Muscle of arm (tissue), 12 donors: ENCODE data around the gene RUBCN. TPM values are rescaled to one million over a fixed set of nuclear protein-coding genes. Genes with fewer than 3 reads are reported as not detected.
"Not testable (repeated sequence)": the region's sequence is repeated elsewhere in the genome, so short reads cannot be mapped to it uniquely, and the experiment has no call there.

Experiments
- DNase-seq: peaks from one replicate; pipeline ENCODE4 v3.0.0-alpha.2; 2013
- polyA plus RNA-seq, 12 donors: library from polyadenylated mRNA; unstranded; fragments of 120-200 nt; gene quantifications; one replicate each; pipeline ENCODE4 v1.2.1, GENCODE V29; 2013; ENCODE audit not compliant: insufficient read length in 12 of 12

RUBCN gene
- polyA plus RNA-seq, 12 donors, result 6.7 to 15.9 (median 8.8) TPM; not detected in 1

DNA sequence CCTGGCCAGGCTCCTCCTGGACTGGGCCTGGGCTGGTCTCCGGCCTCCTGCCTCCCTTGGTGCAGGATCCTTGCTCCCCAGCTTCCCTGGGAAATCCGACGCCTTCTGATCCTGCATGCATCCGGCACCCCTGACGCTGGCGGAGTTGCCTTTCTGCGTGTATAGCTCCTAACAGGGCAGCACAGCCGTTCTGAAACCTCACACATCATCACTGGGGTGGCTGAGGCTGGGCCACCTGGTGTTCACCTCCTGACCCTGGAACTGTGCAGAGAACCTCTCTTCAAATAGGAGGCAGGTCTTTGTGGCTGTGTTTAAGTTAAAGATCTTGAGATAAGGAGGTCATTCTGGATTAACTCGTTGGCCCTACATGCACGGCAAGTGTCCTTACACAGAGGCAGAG lies 77.6 kb downstream of the RUBCN start:
- DNase-seq, result not testable (repeated sequence)

DNA sequence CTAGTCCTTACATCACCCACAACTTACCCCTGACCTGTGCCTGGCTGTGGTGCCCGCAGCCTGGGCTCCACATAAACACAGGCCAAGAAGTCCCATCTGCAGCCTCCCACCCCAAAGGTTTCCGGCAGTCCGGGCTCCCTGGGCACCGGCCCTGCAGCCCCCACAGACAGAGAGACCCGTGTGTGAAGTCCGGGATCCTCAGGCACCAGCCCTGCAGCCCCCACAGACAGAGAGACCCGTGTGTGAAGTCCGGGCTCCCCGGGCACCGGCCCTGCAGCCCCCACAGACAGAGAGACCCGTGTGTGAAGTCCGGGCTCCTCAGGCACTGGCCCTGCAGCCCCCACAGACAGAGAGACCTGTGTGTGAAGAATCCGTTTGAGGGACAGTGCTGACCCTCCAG lies 78.0 kb downstream of the RUBCN start:
- not testable (repeated sequence) for DNase-seq

DNA sequence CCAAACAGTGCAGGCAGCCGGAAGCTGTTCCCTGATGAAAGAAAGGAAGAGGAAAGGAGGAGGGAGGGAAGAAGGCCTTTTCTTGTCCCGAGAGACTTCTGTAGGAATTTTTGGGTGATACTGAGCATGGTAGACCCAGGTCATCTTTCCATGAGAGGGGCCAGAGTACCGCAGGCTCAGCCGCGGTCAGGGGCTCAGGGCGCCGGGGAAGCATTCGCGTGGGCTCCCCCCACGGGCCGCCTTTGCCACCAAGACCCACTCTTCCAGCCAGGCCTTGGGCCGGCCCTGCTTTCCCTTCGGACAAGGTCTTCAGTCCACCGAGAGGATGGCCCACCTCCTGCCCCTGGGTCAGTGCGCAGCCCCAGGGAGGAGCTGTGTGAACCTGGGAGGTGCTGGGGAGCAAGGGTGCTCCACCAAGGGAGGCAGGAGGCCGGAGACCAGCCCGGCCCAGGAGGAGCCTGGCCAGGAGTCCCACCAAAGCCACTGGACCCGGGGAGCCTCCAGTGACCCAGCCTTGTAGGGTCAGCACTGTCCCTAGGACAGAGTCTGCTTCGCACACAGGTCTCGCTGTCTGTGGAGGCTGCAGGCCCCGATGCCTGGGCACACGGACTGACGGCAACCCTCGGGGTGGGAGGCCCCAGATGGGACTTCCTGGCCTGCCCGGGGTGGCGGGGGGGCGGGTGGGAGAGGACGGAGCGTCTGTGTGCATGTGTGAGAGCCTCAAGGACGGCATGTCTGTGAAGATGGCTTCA lies 79.0 kb downstream of the RUBCN start:
- DNase-seq, result not testable (repeated sequence)

DNA sequence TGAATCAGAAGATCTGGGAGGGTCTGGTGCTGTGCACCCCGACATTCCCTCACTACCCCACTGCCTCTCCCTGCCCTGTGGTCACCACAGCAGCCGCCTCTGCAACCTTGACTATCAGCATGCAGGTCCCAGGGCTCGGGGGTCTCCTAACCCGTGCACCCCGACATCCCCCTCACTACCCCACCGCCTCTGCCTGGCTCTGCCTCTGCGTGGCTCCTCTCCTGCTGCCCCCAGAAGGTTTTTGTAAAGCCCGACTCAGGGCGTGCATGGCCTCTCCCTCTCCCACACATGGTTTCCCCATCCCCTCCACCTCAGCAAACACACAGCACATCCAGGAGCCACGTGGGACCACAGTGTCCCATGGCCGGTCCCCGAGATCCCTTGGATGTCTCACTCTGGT lies 79.7 kb downstream of the RUBCN start:
- not testable (repeated sequence) for DNase-seq

DNA sequence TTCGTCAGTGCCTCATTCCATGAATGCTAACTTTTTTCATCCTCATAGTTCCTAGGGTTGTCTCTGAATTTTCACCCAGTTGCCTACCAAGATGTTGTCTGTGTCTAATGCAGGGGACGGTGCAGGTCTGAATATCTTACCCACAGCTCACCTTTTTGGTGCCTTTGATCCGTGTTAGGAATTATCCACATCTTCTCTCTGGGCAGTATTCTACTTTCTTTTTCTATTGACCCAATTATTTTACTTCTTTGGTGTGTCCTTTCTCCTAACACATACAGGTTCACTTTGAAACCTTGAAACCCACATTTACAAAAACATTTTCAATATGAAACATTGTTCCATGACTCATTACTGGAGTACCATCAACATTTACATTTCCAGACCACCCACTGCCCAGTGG lies 80.6 kb downstream of the RUBCN start:
- DNase-seq, result not testable (repeated sequence)

DNA sequence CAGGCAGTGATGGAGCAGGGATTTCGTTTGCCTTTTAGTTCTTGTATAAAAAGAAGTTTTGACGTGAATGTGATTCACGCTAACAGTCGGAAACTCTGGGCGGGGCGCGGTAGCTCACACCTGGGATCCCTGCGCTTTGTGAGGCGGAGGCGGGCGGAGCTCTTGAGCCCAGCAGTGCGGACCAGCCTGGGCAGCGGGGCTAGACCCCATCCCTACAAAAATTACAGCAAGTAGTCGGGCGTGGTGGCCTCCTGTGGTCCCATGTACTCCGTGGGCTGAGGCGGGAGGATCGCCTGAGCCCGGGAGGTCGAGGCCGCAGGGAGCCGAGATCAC lies 81.7 kb downstream of the RUBCN start:
- DNase-seq, result not testable (repeated sequence)

DNA sequence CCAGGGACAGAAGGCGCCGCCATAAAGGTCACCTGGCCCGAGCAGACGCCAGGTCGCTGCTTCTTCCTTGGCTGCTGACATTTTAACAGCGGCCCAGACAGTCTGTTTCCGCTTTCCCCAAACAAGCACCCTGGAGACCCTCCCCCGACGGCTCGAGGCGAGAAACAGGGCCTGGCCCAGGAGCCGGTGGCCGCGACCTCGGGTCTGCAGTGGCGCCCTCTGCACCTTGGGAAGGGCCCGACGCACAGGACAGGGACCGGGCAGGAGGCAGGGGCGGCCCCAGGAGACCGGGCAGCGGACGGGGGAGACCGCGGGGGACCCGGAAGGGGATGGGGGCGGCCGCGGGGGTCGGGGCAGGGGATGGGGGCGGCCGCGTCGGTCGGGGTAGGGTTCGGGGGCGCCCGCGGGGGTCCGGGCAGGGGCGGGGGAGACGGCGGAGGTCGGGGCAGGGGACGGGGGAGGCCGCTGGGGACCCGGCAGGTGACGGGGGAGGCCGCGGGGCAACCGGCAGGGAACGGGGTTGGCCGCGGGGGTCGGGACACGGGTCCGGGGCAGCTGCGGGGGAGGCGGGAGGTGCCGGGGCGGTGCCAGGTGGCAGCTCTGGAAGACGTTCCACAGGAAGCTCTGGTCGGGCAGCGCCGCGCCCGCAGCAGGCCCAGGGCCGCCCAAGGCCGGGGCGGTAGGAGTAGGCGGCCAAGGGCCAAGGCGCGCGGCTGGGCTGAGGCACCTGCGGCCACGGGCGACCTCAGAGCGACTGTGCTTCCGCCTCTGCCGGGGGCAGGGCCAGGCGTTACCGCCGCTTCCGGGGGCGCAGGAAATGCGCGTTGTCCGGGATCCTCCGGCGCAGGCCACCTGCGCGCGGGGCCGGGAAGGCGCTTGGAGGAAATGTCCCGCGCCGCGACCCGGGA lies 82.4 kb downstream of the RUBCN start:
- peak; percentile 6 for DNase-seq

DNA sequence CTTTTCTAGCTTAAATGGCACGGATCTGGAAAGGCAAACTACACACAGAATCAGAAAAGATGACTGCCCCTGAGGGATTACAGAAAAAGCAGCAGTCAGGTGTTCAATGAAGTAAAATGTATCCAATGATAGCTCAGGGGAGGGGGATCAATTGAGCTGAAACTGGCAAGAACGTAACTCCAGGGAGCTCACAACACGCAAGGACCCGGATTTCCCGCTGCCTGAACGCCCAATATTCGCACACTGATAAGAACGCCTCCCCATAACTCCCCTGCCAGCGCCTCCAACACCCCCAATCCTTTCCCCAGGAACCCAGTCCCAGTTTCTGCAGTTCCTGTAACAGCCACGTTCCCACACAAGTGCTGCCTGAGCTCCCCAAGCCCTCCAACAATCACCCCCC lies 83.8 kb downstream of the RUBCN start:
- DNase-seq, result not testable (repeated sequence)

DNA sequence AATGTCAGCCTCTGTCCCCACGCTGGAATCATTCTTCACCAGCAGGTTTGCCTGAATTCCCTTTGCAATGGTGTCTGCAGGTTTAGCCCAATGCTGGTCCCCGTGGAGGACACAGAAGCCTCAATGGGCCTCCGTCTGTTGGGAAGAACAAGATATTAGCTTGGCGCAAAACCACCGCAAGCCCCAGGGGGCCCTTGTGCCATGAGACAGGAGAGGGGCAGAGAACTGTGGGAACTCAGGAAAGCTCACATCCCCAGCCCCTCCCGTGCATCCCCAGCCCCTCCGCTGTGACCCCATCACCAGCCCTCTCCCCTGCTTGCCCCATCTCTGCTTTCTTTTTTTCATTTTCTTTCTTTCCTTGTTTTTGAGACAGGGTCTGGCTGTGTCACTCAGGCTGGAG lies 89.1 kb downstream of the RUBCN start:
- not testable (repeated sequence) for DNase-seq

DNA sequence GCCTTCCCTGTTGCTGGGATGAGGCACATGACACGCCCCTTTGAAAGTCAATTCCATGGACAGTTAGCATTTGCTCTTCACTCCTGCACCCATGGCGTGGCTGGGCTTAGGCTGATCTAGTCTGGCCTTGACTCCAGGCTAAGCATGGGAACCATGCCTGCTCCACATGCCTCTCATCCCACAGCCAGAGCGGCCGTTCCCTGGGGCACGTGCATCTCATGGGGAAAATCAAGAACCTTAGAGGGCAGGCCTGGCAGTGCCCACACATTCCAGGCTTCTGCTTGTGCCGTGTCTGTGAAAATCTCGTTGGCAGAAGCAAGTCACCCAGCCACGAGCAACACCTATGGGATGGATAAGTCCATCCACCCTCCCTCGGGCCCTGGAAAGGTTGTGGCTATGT lies 89.5 kb downstream of the RUBCN start:
- DNase-seq, result not testable (repeated sequence)

DNA sequence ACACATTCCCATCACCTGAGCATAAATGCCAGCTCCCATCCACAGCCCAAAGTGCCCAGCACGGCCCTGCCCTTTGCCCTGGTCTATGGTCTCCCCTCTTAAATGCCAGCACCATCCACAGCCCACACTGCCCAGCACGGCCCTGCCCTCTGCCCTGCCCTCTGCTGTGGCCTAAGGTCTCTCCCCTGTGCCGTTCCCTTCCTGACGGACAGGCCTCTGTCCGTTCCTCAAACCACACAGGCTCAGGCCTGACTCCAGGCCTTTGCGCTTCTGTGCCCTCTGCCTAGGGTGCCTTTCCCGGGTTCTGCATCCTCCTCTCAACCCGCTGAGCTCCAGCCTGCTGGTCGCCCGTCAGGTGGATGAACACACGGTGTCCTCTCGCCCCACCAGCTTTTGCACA lies 90.4 kb downstream of the RUBCN start:
- not testable (repeated sequence) for DNase-seq

DNA sequence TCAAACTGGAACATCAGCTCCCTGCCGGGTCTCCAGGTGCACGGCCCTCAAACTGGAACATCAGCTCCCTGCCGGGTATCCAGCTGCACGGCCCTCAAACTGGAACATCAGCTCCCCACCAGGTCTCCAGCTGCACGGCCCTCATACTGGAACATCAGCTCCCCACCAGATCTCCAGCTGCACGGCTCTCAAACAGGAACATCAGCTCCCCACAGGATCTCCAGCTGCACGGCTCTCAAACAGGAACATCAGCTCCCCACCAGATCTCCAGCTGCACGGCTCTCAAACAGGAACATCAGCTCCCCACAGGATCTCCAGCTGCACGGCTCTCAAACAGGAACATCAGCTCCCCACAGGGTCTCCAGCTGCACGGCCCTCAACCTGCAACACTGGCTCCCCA lies 99.1 kb downstream of the RUBCN start:
- DNase-seq, result not testable (repeated sequence)

DNA sequence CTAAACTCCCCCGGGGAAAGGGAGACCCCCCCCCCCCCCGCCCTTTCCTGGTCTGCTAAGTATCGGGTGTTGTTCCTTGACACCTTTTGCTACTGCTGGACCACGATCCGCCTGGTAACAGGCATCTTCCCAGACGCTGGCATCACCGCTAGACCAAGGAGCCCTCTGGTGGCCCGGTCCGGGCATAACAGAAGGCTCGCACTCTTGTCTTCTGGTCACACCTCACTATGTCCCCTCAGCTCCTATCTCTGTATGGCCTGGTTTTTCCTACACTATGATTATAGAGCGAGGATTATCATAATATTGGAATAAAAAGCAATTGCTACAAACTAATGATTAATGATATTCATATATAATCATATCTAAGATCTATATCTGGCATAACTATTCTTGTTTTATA lies 104.7 kb downstream of the RUBCN start:
- DNase-seq, result not testable (repeated sequence)

DNA sequence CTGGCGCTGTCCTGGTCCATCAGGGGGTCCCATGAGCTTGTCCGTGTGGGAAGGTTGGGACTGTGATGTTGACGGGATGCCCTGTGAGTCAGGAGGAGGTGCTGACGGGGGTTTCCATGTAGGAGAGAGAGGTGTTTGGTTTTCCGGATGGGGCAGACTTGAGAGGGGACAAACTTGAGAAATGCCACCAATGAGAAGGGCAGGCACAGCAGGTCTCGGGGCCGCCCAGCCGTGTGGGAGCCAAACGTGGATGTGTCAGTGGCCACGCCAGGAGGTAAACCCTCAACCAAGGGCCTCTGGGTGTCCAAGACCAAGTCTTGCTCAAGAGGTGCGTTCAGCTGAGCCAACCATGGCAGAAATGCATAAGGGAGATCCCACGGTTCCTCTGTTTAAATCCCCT lies 105.9 kb downstream of the RUBCN start:
- not testable (repeated sequence) for DNase-seq

DNA sequence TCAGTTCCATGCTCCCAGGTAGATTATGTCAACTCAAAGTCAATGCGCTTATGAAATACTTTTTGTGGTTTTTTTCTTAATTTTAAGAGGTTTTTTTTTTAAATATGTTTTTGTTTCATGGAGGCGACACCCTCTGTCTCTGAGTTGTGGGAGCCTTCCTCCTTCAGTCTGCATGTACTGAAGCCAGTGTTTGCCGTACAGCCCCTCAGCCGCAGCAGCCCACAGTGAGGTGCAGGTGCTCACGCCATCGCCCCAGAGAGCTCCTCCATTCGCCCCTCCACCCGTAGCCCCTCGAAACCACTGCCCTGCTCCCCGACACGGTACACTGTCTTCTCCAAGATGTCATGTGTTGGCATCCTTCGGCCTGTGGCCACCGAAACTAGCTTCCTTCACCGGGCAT lies 107.4 kb downstream of the RUBCN start:
- not testable (repeated sequence) for DNase-seq

DNA sequence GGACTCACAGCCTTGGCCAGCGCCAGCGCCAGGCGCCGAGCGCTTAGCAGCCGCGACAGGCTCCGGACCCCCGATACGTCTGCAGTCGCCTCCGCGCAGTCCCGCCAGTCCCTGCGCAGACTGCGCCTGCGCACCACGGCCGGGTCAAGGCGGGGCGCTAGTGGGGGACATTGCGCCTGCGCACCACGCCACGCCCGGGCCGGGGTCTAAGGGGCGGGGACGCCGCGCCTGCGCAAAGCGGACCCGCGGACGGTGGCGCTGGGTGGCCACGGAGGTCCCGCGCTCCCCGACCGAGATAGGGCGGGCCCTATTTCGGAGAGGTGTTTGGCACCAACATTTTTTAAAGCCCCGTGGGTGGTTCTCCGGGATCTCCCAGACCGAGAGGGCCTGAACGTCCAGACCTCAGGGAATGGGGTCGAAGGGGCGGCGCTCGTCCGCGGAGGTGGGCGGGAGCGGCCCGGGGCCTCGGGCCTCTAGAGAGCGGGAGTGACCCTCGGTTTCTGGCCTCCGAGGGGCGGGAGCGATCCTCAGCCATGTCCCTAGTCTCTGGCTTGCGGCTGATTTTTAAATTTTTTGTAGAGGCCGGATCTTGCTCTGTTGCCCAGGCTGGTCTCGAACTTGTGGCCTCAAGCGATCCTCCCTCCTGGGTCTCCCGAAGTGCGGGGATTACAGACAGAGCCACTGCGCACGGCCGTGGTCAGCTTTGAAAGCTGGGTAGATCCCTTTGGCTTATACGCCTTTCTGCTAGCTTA lies 108.8 kb downstream of the RUBCN start:
- DNase-seq, result peak; percentile 80

DNA sequence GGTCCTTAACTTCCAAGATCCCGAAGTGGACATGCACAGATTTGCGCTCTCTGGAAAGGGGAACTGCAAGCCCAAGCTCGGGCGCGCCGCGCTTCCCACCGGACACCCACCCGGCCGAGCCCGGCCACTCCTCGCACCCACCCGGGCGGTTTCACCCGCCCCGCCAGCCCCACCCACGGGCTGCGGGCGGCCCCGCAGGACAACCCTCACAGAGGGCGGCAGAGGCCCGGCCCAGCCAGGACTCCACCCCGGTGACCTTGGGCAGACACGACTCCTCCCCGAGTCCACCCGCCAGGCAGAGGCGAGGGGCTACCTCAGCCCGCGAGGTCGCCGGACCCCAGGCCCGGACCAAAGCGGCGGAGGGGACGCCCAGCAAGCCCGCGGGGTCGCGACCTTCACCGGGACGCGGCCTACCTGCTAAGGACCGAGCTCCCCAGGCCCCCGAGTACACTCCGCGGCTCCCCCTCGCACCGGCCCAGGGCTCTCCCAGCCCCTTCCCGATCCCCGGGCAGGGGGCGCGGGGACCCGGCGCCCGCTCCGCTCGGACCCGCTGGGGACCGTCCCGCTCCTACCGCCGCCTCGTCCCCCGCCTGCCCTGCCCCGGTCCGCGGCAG lies 109.4 kb downstream of the RUBCN start:
- DNase-seq, result not testable (repeated sequence)

DNA sequence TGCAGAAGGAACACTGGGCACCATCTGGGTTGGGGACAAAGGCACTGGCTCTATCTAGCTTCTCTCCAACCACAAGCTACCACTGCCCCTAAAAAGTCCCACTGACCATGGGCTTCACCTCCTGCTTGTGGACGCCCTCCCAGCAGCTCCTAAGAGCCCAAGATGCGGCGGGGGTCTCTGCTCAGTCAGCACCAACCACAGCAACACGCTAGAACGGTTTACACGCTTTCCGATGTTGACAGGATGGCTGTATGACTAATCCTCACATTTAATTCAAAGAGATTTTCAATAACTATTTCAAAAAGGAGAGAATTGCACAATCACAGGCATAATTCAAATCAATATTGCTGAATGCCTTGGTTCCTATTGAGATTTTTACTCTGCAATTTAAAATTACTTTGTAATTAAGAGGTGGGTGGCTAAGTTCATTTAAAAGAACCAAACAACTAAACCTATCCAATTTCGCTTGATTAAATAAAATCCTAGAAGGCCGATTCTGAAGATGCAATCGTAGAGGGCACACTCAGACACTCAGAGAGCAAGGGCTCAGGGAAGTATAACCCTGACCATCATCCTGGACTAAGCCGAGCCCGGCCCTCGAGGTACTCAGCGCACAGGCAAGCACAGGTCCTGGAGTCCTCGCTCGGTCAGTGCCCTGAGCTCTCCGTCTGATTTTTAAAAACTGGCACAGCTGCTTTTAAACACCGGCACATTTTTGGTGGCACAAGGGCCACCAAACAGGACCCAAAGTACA lies 110.1 kb downstream of the RUBCN start:
- DNase-seq, result not testable (repeated sequence)

DNA sequence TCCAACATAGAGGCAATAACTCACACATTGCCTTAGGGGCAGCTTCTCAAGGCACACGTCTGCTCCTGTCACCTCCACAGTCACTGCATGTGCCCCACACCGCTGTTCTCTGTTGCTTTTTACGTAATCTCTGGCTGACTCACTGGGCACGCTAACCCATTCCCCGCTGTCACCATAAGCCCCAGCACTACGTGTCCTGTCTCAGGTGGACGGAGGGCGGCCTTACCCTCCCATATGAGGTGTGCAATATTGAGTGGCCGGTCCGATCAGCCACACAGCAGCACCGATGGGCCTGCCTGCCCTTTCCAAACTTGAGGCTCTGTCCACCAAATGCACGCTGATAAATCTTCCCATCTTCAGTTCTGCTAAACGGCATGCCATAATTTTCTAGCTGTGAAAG lies 115.2 kb downstream of the RUBCN start:
- not testable (repeated sequence) for DNase-seq
